ENCODE data around the gene ENTPD3. TPM values are rescaled to one million over a fixed set of nuclear protein-coding genes. Genes with fewer than 3 reads are reported as not detected.

Gene ENTPD3
- total and polyA plus RNA-seq, 2 of the 13 experiments (the other 11 are each of a cell fraction or from before 2014, with no cell fraction given): 0.07 TPM; not detected in 1

- no peak for TF ChIP-seq ZNF362 (CRISPR knock-in tag; IDR thresholded peaks at IDR 0.05; ENCODE audit: borderline replicate concordance)
- peak; percentile 92; the same call in 1 of the 2 replicates for TF ChIP-seq ZNF724P (CRISPR knock-in tag; IDR thresholded peaks at IDR 0.05; ENCODE audit: borderline replicate concordance)
- no peak for TF ChIP-seq EHMT2 (IDR thresholded peaks at IDR 0.05; ENCODE audit: borderline replicate concordance, low read depth, low read length)
- TF ChIP-seq DR1 (CRISPR knock-in tag; IDR thresholded peaks at IDR 0.05): peak; percentile 94
- peak; percentile 73; the same call in 1 of the 2 replicates for TF ChIP-seq ZNF709 (CRISPR knock-in tag; IDR thresholded peaks at IDR 0.05)
- peak; percentile 74; the same call in 1 of the 2 replicates for TF ChIP-seq ZNF343 (CRISPR knock-in tag; IDR thresholded peaks at IDR 0.05)
- TF ChIP-seq EP300 (IDR thresholded peaks at IDR 0.05; ENCODE audit: low read depth in 2 of 2, low read length in 2 of 2): no peak
- no peak for TF ChIP-seq EP300 (CRISPR knock-in tag; IDR thresholded peaks at IDR 0.05; ENCODE audit: borderline replicate concordance)
- TF ChIP-seq AFF4 (CRISPR knock-in tag; IDR thresholded peaks at IDR 0.05): no peak; the same call in 1 of the 2 replicates
- TF ChIP-seq ARHGAP35 (CRISPR knock-in tag; IDR thresholded peaks at IDR 0.05; ENCODE audit: borderline replicate concordance): peak; percentile 73; the same call in 1 of the 2 replicates
- no peak for TF ChIP-seq HHEX (CRISPR knock-in tag; IDR thresholded peaks at IDR 0.05)
- TF ChIP-seq THAP11 (CRISPR knock-in tag; IDR thresholded peaks at IDR 0.05): peak; percentile 91
- no peak for TF ChIP-seq HIC2 (CRISPR knock-in tag; IDR thresholded peaks at IDR 0.05; ENCODE audit: low read depth)
- peak; percentile 45; the same call in 1 of the 2 replicates for TF ChIP-seq MED1 (CRISPR knock-in tag; IDR thresholded peaks at IDR 0.05)
- peak; percentile 77 for TF ChIP-seq ZSCAN21 (CRISPR knock-in tag; IDR thresholded peaks at IDR 0.05; ENCODE audit: borderline replicate concordance)
- no peak for TF ChIP-seq TRIM24 (CRISPR knock-in tag; IDR thresholded peaks at IDR 0.05)
- peak; percentile 49; the same call in 1 of the 2 replicates for TF ChIP-seq ERF (CRISPR knock-in tag; IDR thresholded peaks at IDR 0.05)
- peak; percentile 83 for TF ChIP-seq CREM (IDR thresholded peaks at IDR 0.05)
- TF ChIP-seq CREM (CRISPR knock-in tag; IDR thresholded peaks at IDR 0.05): no peak
- peak; percentile 81 for TF ChIP-seq ZBTB14 (CRISPR knock-in tag; IDR thresholded peaks at IDR 0.05)
These were observed 70.2 kb downstream of the ENTPD3 start, which contains the start of gene RPL14 (continued) for GRCh38 chr3:40456940-40457823.
